SH-SY5Y (cell line): ENCODE measurements around the gene GAS5.

ENCODE experiments used
- GATA2 ChIP-seq: IDR thresholded peaks from 2 replicates; pipeline ENCODE4 v1.6.1; 2011; ENCODE audit warnings: mild to moderate bottlenecking, low read depth, low read length
- GATA3 ChIP-seq: IDR thresholded peaks from 2 replicates; pipeline ENCODE4 v1.6.1; 2011; ENCODE audit warnings: low read depth, mild to moderate bottlenecking, low read length, moderate library complexity

- TF ChIP-seq GATA3 (no peak), GATA2 (no peak)
Observed at GRCh38 chr1:173864179-173864867, 3.5 kb downstream of the GAS5 start.
